GM12892 (cell line): Measurements from ENCODE around the gene PLCXD1.
A peak's percentile ranks its signal among the peaks of the same experiment; 100 is the strongest.

Experiments used
- POLR2A ChIP-seq: IDR thresholded peaks from 2 replicates; pipeline ENCODE4 v1.6.1; 2011; ENCODE audit warnings: low read depth, low read length, control low read depth
- POLR2AphosphoS5 ChIP-seq: IDR thresholded peaks from 2 replicates; pipeline ENCODE4 v1.6.1; 2011; ENCODE audit warnings: low read depth, low read length, control low read depth
- TAF1 ChIP-seq: IDR thresholded peaks from 2 replicates; pipeline ENCODE4 v1.6.1; 2011; ENCODE audit warnings: low read depth, mild to moderate bottlenecking, control low read depth, low read length, borderline replicate concordance

DNA sequence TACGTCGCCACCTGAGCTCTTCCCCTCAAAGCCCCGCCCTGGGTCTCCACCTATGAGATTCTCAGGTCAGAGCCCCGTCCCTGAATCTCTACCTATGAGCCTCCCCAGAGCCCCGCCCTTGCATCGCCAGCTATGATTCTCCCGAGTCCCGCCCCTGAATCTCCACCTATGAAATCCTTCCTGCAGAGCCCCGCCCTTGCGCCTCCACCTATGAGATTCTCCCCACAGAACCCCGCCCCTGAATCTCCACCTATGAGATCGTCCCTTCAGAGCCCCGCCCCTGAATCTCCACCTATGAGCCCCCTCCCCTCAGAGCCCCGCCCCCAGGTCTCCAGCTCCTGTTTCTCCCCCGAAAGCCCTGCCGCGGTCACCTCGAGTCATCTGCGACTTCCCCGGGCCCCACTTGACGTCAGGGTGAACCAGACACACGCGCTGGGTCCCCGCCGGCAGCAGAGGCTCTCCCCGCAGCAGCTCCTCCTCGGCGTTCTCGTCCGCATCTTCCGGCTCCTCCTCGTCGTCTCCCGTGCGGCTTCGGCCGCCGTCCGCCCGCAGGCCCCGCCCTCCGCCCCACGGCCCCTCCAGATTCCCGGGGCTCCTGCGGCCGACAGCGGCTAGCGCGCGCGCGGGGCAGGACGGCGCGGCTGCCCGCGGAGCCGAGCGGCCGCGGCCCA is 37.0 kb downstream of the PLCXD1 start:
- TF ChIP-seq POLR2AphosphoS5: peak; percentile 89
- peak; percentile 55; the same call in 1 of the 2 replicates for TF ChIP-seq TAF1
- TF ChIP-seq POLR2A: peak; percentile 91
